HepG2 (cell line): Measurements from ENCODE around the gene COMMD8. TPM values are rescaled to one million over a fixed set of nuclear protein-coding genes. Genes with fewer than 3 reads are reported as not detected.

ENCODE experiments used
- FOSL1 ChIP-seq: sonication (generic); formaldehyde crosslinking; IDR thresholded peaks from 2 replicates; pipeline ENCODE4 v1.9.0; 2021; ENCODE audit warnings: missing genetic modification reagents, borderline replicate concordance
- JUND ChIP-seq: sonication (generic); formaldehyde crosslinking; IDR thresholded peaks from 2 replicates; pipeline ENCODE4 v1.8.0; 2022; ENCODE audit warnings: mild to moderate bottlenecking, missing genetic modification reagents
- SMC3 ChIP-seq: IDR thresholded peaks from 2 replicates; pipeline ENCODE4 v1.6.1; 2011; ENCODE audit warnings: low read length, improper control_type of control experiment
- SRSF1 ChIP-seq: fragments of 200-400 bp; formaldehyde crosslinking; optimal IDR thresholded peaks from 2 replicates; pipeline ENCODE3; 2017; ENCODE audit warnings: mild to moderate bottlenecking, low read depth, low read length, moderate library complexity
- SRY ChIP-seq: sonication (generic); formaldehyde crosslinking; IDR thresholded peaks from 2 replicates; pipeline ENCODE4 v1.8.0; 2022; ENCODE audit warnings: mild to moderate bottlenecking, missing genetic modification reagents
- TAF15 ChIP-seq: fragments of 200-400 bp; formaldehyde crosslinking; IDR thresholded peaks from one replicate; pipeline ENCODE4 v1.6.1; 2018; ENCODE audit warnings: mild to moderate bottlenecking, low read depth, low read length; ENCODE audit not compliant: poor library complexity, severe bottlenecking
- ZKSCAN8 ChIP-seq: IDR thresholded peaks from 2 replicates; pipeline ENCODE4 v1.6.1; 2016; ENCODE audit warnings: borderline replicate concordance, missing genetic modification reagents, missing compliant biosample characterization
- ZNF572 ChIP-seq: sonication (generic); formaldehyde crosslinking; IDR thresholded peaks from 2 replicates; pipeline ENCODE4 v1.5.1; 2020; ENCODE audit warnings: mild to moderate bottlenecking, missing genetic modification reagents
- ZNF678 ChIP-seq: sonication (generic); formaldehyde crosslinking; IDR thresholded peaks from 2 replicates; pipeline ENCODE4 v1.4.0; 2020; ENCODE audit warnings: mild to moderate bottlenecking, missing genetic modification reagents
- ZNF720 ChIP-seq: sonication (generic); formaldehyde crosslinking; IDR thresholded peaks from 2 replicates; pipeline ENCODE4 v1.4.0; 2020; ENCODE audit warnings: missing genetic modification reagents
- ZZZ3 ChIP-seq: sonication (generic); formaldehyde crosslinking; IDR thresholded peaks from 2 replicates; pipeline ENCODE4 v1.4.0; 2020; ENCODE audit warnings: missing genetic modification reagents, mild to moderate bottlenecking, borderline replicate concordance
- polyA plus RNA-seq, 8 experiments: library from polyadenylated mRNA; depleted of rRNA in 3 of 8; stranded (reverse) in 7 of 8; unstranded in 1 of 8; fragments of >200 nt; fragmentation: Illumina TruSeq in 4 of 8; extraction: Trizol in 4 of 8; gene quantifications; 2 replicates each; pipeline versions ENCODE4 v1.2.1 to v1.2.3, GENCODE V29; 2011 to 2016; ENCODE audit warnings: low read depth in 4 of 8, missing spikeins in 1 of 8, mixed read lengths in 1 of 8; ENCODE audit not compliant: insufficient read depth in 1 of 8
- total RNA-seq, 5 experiments: library from RNA; depleted of rRNA; stranded (reverse); fragments of >200 nt; fragmentation: Illumina TruSeq; extraction: Trizol; gene quantifications; 2 replicates each; pipeline ENCODE4 v1.2.3, GENCODE V29; 2016; ENCODE audit warnings: low read depth in 1 of 5
- TF ChIP-seq, protein P1 (sequence below): sonication (generic); formaldehyde crosslinking; IDR thresholded peaks from 2 replicates; pipeline ENCODE4 v1.8.1; 2023; ENCODE audit warnings: mild to moderate bottlenecking, missing genetic modification reagents
- TF ChIP-seq, protein P2 (sequence below): IDR thresholded peaks from 2 replicates; pipeline ENCODE4 v1.6.1; 2016; ENCODE audit warnings: missing biosample characterization, missing genetic modification reagents, low read depth
- TF ChIP-seq, protein P3 (sequence below): IDR thresholded peaks from 2 replicates; pipeline ENCODE4 v1.6.1; 2012; ENCODE audit warnings: low read depth, low read length, improper control_type of control experiment
- TF ChIP-seq, protein P4 (sequence below): IDR thresholded peaks from 2 replicates; pipeline ENCODE4 v1.6.1; 2016; ENCODE audit warnings: missing compliant biosample characterization, missing genetic modification reagents, borderline replicate concordance
- TF ChIP-seq, protein P5 (sequence below): sonication (generic); formaldehyde crosslinking; IDR thresholded peaks from 2 replicates; pipeline ENCODE4 v1.4.0; 2020; ENCODE audit warnings: mild to moderate bottlenecking, missing genetic modification reagents
- TF ChIP-seq, protein P6 (sequence below): sonication (generic); formaldehyde crosslinking; IDR thresholded peaks from 2 replicates; pipeline ENCODE4 v1.4.0; 2020; ENCODE audit warnings: low read depth, mild to moderate bottlenecking, missing genetic modification reagents
- TF ChIP-seq, protein P7 (sequence below): sonication (generic); formaldehyde crosslinking; IDR thresholded peaks from 2 replicates; pipeline ENCODE4 v1.5.0; 2020; ENCODE audit warnings: missing genetic modification reagents

Gene COMMD8
- total and polyA plus RNA-seq, 2 of the 13 experiments (the other 11 are each of a cell fraction or from before 2014, with no cell fraction given): 7.1 to 20.3 TPM

DNA sequence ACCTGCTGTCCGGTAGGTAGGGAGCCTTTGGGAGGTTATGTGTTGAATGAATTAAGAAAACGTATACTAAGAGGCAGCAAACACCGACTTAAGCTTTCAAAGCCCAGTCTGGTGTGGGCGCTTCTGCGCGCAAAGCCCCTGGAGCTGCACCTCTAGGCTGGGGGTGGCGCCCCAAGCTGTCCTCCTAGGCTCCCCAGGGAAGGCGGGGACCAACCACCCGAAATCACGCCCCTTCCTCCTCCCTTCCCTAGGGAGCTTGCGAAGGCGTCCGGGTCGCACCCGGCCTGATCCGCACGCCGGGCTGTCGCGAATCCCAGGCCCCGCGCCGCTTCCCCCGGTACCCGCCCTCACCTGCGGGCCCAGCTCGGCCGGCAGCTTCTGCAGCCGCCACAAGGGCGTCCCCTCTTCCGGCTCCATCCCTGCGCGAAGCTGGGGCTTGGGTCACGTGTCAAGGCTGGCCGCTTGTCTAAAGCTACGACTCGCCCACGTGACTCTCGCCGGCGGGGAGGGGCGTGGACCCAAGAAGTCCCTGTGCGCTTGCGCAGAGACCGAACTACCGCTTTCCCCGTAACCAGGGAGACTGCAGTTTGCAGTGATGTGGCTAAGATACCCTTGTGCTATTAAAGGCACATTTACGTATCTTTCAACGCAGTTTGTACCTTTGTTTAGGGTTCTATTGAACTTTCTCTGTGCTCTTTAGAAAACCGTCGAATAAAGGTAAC is at the start of gene COMMD8 (continued):
- TF ChIP-seq TAF15 (no peak), FOSL1 (CRISPR knock-in tag) (no peak), ZNF572 (no peak; the same call in 1 of the 2 replicates), JUND (CRISPR knock-in tag) (no peak), ZKSCAN8 (CRISPR knock-in tag) (no peak), ZNF720 (no peak), SMC3 (no peak), SRSF1 (peak; percentile 73), ZNF678 (CRISPR knock-in tag) (no peak), ZZZ3 (CRISPR knock-in tag) (no peak), SRY (peak; percentile 62; the same call in 1 of the 2 replicates)
- TF ChIP-seq, protein P1, sequence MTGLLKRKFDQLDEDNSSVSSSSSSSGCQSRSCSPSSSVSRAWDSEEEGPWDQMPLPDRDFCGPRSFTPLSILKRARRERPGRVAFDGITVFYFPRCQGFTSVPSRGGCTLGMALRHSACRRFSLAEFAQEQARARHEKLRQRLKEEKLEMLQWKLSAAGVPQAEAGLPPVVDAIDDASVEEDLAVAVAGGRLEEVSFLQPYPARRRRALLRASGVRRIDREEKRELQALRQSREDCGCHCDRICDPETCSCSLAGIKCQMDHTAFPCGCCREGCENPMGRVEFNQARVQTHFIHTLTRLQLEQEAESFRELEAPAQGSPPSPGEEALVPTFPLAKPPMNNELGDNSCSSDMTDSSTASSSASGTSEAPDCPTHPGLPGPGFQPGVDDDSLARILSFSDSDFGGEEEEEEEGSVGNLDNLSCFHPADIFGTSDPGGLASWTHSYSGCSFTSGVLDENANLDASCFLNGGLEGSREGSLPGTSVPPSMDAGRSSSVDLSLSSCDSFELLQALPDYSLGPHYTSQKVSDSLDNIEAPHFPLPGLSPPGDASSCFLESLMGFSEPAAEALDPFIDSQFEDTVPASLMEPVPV (CRISPR knock-in tag): peak; percentile 86; the same call in 1 of the 2 replicates
- TF ChIP-seq, protein P2, sequence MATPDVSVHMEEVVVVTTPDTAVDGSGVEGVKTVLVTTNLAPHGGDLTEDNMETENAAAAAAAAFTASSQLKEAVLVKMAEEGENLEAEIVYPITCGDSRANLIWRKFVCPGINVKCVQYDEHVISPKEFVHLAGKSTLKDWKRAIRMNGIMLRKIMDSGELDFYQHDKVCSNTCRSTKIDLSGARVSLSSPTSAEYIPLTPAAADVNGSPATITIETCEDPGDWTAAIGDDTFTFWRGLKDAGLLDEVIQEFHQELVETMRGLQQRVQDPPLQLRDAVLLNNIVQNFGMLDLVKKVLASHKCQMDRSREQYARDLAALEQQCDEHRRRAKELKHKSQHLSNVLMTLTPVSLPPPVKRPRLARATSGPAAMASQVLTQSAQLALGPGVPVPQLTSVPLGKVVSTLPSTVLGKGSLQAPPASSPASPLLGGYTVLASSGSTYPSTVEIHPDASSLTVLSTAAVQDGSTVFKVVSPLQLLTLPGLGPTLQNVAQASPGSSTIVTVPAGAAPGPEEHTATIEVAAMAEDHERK (CRISPR knock-in tag): no peak
- TF ChIP-seq, protein P3, sequence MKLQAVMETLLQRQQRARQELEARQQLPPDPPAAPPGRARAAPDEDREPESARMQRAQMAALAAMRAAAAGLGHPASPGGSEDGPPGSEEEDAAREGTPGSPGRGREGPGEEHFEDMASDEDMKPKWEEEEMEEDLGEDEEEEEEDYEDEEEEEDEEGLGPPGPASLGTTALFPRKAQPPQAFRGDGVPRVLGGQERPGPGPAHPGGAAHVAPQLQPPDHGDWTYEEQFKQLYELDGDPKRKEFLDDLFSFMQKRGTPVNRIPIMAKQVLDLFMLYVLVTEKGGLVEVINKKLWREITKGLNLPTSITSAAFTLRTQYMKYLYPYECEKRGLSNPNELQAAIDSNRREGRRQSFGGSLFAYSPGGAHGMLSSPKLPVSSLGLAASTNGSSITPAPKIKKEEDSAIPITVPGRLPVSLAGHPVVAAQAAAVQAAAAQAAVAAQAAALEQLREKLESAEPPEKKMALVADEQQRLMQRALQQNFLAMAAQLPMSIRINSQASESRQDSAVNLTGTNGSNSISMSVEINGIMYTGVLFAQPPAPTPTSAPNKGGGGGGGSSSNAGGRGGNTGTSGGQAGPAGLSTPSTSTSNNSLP: no peak
- TF ChIP-seq, protein P4, sequence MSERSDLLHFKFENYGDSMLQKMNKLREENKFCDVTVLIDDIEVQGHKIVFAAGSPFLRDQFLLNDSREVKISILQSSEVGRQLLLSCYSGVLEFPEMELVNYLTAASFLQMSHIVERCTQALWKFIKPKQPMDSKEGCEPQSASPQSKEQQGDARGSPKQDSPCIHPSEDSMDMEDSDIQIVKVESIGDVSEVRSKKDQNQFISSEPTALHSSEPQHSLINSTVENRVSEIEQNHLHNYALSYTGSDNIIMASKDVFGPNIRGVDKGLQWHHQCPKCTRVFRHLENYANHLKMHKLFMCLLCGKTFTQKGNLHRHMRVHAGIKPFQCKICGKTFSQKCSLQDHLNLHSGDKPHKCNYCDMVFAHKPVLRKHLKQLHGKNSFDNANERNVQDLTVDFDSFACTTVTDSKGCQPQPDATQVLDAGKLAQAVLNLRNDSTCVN (CRISPR knock-in tag): peak; percentile 64
- TF ChIP-seq, protein P5, sequence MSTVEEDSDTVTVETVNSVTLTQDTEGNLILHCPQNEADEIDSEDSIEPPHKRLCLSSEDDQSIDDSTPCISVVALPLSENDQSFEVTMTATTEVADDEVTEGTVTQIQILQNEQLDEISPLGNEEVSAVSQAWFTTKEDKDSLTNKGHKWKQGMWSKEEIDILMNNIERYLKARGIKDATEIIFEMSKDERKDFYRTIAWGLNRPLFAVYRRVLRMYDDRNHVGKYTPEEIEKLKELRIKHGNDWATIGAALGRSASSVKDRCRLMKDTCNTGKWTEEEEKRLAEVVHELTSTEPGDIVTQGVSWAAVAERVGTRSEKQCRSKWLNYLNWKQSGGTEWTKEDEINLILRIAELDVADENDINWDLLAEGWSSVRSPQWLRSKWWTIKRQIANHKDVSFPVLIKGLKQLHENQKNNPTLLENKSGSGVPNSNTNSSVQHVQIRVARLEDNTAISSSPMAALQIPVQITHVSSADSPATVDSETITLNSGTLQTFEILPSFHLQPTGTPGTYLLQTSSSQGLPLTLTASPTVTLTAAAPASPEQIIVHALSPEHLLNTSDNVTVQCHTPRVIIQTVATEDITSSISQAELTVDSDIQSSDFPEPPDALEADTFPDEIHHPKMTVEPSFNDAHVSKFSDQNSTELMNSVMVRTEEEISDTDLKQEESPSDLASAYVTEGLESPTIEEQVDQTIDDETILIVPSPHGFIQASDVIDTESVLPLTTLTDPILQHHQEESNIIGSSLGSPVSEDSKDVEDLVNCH (CRISPR knock-in tag): no peak
- TF ChIP-seq, protein P6, sequence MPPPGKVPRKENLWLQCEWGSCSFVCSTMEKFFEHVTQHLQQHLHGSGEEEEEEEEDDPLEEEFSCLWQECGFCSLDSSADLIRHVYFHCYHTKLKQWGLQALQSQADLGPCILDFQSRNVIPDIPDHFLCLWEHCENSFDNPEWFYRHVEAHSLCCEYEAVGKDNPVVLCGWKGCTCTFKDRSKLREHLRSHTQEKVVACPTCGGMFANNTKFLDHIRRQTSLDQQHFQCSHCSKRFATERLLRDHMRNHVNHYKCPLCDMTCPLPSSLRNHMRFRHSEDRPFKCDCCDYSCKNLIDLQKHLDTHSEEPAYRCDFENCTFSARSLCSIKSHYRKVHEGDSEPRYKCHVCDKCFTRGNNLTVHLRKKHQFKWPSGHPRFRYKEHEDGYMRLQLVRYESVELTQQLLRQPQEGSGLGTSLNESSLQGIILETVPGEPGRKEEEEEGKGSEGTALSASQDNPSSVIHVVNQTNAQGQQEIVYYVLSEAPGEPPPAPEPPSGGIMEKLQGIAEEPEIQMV (CRISPR knock-in tag): no peak
- TF ChIP-seq, protein P7, sequence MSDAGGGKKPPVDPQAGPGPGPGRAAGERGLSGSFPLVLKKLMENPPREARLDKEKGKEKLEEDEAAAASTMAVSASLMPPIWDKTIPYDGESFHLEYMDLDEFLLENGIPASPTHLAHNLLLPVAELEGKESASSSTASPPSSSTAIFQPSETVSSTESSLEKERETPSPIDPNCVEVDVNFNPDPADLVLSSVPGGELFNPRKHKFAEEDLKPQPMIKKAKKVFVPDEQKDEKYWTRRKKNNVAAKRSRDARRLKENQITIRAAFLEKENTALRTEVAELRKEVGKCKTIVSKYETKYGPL (CRISPR knock-in tag): no peak
